Endothelial cell (in vitro differentiated cells): ENCODE measurements around the gene CHMP6. TPM values are rescaled to one million over a fixed set of nuclear protein-coding genes. Genes with fewer than 3 reads are reported as not detected.

Experiments used
- DNase-seq: peaks from one replicate; pipeline ENCODE4 v3.0.0; 2021; ENCODE audit warnings: low spot score
- H3K27ac Mint-ChIP-seq: one replicate; pipeline ENCODE4 v1.8.0; 2021; ENCODE audit warnings: mixed read lengths, inconsistent platforms; ENCODE audit not compliant: unreplicated experiment
- H3K27me3 Mint-ChIP-seq: one replicate; pipeline ENCODE4 v1.8.0; 2021; ENCODE audit warnings: mild to moderate bottlenecking, moderate library complexity, mixed read lengths, inconsistent platforms; ENCODE audit not compliant: unreplicated experiment
- H3K36me3 Mint-ChIP-seq: one replicate; pipeline ENCODE4 v1.8.0; 2021; ENCODE audit warnings: mild to moderate bottlenecking, low read depth, mixed read lengths, inconsistent platforms; ENCODE audit not compliant: unreplicated experiment
- H3K4me1 Mint-ChIP-seq: one replicate; pipeline ENCODE4 v1.8.0; 2021; ENCODE audit warnings: mild to moderate bottlenecking, mixed read lengths, inconsistent platforms; ENCODE audit not compliant: unreplicated experiment
- H3K4me3 Mint-ChIP-seq: one replicate; pipeline ENCODE4 v1.8.0; 2021; ENCODE audit warnings: mild to moderate bottlenecking, mixed read lengths, inconsistent platforms; ENCODE audit not compliant: unreplicated experiment
- H3K9me3 Mint-ChIP-seq: one replicate; pipeline ENCODE4 v1.8.0; 2021; ENCODE audit warnings: mixed read lengths, inconsistent platforms; ENCODE audit not compliant: unreplicated experiment
- total RNA-seq: library from RNA; stranded (reverse); fragmentation: NEBNext Ultra II Directional; extraction: Animal tissue kit (Norgen Biotek cat#: 25700); gene quantifications from one replicate; pipeline ENCODE4 v1.2.1, GENCODE V29; 2021; ENCODE audit not compliant: unreplicated experiment
- TF ChIP-seq, protein P1 (sequence below): fragments of 200-600 bp; sonication (generic); IDR thresholded peaks from one replicate; pipeline ENCODE4 v1.5.0; 2021; ENCODE audit warnings: antibody characterized with exemption; ENCODE audit not compliant: unreplicated experiment

CHMP6 gene
- total RNA-seq, 1 donor from 2014 or later: 34.3 TPM

DNA sequence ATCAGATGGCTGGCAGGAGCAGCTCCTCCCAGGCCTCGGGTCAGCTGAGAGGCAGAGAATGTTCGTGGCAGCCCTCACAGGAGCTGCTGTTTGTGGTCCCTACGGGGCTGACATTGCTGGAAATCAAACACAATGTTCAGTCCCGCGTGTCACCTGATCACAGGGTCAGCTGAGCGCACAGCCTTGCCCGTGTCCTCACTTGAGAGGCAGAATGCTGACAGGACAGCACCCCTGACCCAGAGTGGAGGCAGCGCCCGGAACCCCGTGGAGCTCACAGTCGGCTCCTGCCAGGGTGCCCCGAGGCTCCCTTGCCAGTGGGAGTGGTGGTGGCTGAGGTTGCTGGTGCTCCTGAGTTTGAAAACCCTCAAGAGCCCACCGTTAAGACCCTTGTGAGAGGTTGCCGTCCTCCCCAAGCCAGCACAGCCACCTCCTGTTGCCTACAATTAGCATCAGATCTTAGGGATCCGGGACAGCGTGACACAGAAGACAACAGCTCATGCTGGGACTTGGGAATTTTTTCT is 3.6 kb upstream of the CHMP6 start:
- Mint-ChIP-seq H3K4me1 (no peaks in the 10 kb centered on the region), H3K36me3 (no peaks in the 10 kb centered on the region), H3K27me3 (peaks cover 7% of the 10 kb centered on the region), H3K9me3 (no peaks in the 10 kb centered on the region), H3K27ac (no peak overlapping the region), H3K4me3 (no peak overlapping the region)
- TF ChIP-seq, protein P1, sequence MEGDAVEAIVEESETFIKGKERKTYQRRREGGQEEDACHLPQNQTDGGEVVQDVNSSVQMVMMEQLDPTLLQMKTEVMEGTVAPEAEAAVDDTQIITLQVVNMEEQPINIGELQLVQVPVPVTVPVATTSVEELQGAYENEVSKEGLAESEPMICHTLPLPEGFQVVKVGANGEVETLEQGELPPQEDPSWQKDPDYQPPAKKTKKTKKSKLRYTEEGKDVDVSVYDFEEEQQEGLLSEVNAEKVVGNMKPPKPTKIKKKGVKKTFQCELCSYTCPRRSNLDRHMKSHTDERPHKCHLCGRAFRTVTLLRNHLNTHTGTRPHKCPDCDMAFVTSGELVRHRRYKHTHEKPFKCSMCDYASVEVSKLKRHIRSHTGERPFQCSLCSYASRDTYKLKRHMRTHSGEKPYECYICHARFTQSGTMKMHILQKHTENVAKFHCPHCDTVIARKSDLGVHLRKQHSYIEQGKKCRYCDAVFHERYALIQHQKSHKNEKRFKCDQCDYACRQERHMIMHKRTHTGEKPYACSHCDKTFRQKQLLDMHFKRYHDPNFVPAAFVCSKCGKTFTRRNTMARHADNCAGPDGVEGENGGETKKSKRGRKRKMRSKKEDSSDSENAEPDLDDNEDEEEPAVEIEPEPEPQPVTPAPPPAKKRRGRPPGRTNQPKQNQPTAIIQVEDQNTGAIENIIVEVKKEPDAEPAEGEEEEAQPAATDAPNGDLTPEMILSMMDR: no peak
- DNase-seq: no peak

DNA sequence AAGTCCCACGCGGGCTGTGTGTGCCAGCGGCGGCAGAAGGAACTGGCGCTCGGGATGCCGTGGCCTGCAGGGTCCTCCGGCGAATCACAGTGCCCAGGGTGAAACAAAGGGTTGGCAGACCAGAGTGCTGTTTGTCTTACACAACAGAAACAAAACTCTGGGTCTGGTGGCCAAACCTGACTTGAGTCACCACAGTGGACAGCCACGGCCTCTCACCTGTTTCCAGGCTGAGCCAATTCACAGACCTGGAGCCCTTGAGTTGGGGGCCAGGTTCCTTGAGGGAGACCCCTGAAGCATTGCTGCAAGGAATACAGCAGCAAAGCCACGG is 2.1 kb upstream of the CHMP6 start:
- DNase-seq: no peak
- no peaks in the 10 kb centered on the region for H3K4me1 Mint-ChIP-seq
- TF ChIP-seq, protein P1: no peak
- peaks cover 6% of the 10 kb centered on the region for H3K27me3 Mint-ChIP-seq
- no peak overlapping the region for H3K27ac Mint-ChIP-seq
- H3K36me3 Mint-ChIP-seq: no peaks in the 10 kb centered on the region
- H3K4me3 Mint-ChIP-seq: no peak overlapping the region
- H3K9me3 Mint-ChIP-seq: no peaks in the 10 kb centered on the region

DNA sequence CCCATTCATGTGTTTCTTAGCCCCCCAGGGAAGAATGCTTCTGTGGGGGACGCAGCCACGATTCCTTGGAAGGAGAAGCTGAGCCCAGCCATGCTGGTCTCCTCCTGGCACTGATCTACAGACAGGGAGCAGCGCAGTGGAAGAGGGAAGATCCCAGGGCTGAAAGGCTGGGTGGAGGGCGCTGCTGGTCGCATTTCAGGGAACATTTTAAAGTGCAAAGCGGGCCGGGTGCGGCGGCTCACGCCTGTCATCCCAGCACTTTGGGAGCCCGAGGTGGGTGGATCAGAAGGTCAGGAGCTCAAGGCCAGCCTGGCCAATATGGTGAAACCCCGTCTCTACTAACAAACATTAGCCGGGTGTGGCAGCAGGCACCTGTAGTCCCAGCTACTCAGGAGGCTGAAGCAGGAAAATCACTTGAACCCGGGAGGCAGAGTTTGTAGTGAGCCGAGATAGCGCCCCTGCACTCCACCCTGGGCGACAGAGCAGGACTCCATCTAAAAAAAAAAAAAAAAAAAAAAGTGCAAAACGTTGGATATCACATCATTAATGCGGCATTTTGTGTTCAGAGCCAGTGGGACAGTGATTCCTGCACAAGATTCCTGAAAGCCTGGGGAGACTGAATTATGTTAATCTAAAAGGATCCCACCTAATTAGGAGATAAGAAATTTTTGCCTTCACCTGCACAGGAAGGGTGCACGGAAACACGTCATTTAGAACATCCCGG is 558 bp upstream of the CHMP6 start:
- H3K4me1 Mint-ChIP-seq: no peaks in the 10 kb centered on the region
- H3K27ac Mint-ChIP-seq: no peak overlapping the region
- no peaks in the 10 kb centered on the region for H3K9me3 Mint-ChIP-seq
- peaks cover 11% of the 10 kb centered on the region for H3K27me3 Mint-ChIP-seq
- H3K4me3 Mint-ChIP-seq: peak overlapping the region; percentile 86
- TF ChIP-seq, protein P1: no peak
- H3K36me3 Mint-ChIP-seq: peaks cover 6% of the 10 kb centered on the region
- DNase-seq: no peak

DNA sequence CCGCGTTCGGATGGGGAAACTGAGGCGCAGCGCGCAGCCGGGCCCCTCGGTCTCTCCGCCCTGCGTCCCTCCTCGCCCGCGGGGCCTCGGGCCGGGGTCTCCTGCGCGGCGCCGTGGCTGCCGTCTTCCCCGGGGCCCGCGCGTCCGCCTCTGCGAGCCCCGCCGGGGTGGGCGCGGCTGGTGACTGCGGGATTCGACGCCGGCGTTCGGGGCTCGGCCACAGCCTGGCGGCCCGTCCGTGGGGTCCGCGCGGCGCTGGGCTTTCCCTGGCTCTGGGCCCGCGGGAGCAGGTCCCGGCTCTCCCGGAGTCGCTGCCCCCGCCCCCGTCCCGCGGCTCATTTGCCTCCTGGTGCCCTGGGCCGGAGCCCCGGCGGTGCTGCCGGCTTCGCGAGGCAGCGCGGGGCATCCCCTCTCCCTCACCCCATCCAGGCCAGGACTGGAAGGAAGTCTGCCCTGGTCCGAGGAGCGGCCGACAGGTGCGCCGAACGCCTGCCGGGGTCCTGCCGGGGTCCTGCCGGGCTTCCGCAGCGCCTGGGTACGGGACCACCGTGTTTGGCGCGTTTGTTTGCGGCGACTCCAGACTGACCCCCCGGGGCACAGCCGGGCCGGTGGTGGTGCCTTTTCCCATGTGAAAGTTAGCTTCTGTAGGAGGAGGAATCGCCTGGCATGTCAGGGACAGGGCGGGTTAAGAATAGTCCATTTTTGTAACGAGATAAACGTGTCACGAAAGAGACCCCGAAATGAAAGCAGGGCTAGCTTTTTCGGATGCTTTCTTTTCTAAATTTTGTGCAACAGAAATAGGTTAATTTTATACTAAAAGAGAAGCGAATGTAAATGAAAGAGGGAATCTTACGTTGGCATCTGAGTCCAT is 671 bp downstream of the CHMP6 start:
- Mint-ChIP-seq H3K4me3 (peak overlapping the region; percentile 89), H3K27me3 (peaks cover 14% of the 10 kb centered on the region), H3K36me3 (peaks cover 11% of the 10 kb centered on the region), H3K4me1 (no peaks in the 10 kb centered on the region), H3K9me3 (no peaks in the 10 kb centered on the region), H3K27ac (no peak overlapping the region)
- DNase-seq: no peak
- TF ChIP-seq, protein P1: no peak
